ENCODE results near the gene GARIN3. TPM values are rescaled to one million over a fixed set of nuclear protein-coding genes. Genes with fewer than 3 reads are reported as not detected.

GARIN3 gene
- total RNA-seq, 1 experiment from 2014 or later: not detected

- H3K36me3 ChIP-seq (ENCODE audit: control insufficient read depth, insufficient read depth, low read length): no peaks in the 10 kb centered on the region
- intact Hi-C loops (cut with micrococcal nuclease; ENCODE audit: unreplicated experiment) (no loop called here), in situ Hi-C loops (cut with HindIII; ENCODE audit: low pct_unique_long_range_greater_than_20kb, low sequenced_read_pairs) (no loop called here)
- TF ChIP-seq, protein P1, sequence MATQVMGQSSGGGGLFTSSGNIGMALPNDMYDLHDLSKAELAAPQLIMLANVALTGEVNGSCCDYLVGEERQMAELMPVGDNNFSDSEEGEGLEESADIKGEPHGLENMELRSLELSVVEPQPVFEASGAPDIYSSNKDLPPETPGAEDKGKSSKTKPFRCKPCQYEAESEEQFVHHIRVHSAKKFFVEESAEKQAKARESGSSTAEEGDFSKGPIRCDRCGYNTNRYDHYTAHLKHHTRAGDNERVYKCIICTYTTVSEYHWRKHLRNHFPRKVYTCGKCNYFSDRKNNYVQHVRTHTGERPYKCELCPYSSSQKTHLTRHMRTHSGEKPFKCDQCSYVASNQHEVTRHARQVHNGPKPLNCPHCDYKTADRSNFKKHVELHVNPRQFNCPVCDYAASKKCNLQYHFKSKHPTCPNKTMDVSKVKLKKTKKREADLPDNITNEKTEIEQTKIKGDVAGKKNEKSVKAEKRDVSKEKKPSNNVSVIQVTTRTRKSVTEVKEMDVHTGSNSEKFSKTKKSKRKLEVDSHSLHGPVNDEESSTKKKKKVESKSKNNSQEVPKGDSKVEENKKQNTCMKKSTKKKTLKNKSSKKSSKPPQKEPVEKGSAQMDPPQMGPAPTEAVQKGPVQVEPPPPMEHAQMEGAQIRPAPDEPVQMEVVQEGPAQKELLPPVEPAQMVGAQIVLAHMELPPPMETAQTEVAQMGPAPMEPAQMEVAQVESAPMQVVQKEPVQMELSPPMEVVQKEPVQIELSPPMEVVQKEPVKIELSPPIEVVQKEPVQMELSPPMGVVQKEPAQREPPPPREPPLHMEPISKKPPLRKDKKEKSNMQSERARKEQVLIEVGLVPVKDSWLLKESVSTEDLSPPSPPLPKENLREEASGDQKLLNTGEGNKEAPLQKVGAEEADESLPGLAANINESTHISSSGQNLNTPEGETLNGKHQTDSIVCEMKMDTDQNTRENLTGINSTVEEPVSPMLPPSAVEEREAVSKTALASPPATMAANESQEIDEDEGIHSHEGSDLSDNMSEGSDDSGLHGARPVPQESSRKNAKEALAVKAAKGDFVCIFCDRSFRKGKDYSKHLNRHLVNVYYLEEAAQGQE (IDR thresholded peaks at IDR 0.05; ENCODE audit: insufficient read depth in 1 of 2, low read depth in 2 of 2, low read length in 1 of 2): no peak
- no peak for TF ChIP-seq SIN3A (IDR thresholded peaks at IDR 0.05; ENCODE audit: borderline replicate concordance, insufficient read depth, low read depth, low read length)
- TF ChIP-seq, protein P2, sequence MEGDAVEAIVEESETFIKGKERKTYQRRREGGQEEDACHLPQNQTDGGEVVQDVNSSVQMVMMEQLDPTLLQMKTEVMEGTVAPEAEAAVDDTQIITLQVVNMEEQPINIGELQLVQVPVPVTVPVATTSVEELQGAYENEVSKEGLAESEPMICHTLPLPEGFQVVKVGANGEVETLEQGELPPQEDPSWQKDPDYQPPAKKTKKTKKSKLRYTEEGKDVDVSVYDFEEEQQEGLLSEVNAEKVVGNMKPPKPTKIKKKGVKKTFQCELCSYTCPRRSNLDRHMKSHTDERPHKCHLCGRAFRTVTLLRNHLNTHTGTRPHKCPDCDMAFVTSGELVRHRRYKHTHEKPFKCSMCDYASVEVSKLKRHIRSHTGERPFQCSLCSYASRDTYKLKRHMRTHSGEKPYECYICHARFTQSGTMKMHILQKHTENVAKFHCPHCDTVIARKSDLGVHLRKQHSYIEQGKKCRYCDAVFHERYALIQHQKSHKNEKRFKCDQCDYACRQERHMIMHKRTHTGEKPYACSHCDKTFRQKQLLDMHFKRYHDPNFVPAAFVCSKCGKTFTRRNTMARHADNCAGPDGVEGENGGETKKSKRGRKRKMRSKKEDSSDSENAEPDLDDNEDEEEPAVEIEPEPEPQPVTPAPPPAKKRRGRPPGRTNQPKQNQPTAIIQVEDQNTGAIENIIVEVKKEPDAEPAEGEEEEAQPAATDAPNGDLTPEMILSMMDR (IDR thresholded peaks at IDR 0.05): no peak
- TF ChIP-seq TCF7L2 (IDR thresholded peaks at IDR 0.05; ENCODE audit: low read depth, low read length): no peak
- no peak for TF ChIP-seq POLR2AphosphoS5 (IDR thresholded peaks at IDR 0.05; ENCODE audit: low read depth, low read length)
- H3K4me3 ChIP-seq (ENCODE audit: low read depth in 2 of 2, low read length in 2 of 2): no peak overlapping the region
- ATAC-seq (no peak), DNase-seq (ENCODE audit: low read depth, low spot score) (no peak)
- no peak overlapping the region for H3K27ac ChIP-seq (ENCODE audit: low read length)
- H3K4me1 ChIP-seq (ENCODE audit: control insufficient read depth, insufficient read depth, low read length): no peaks in the 10 kb centered on the region
- H3K9me3 ChIP-seq (ENCODE audit: control insufficient read depth, insufficient read depth, low read depth, low read length): no peaks in the 10 kb centered on the region
- no peaks in the 10 kb centered on the region; the same call in none of the 2 replicates for H3K27me3 ChIP-seq (ENCODE audit: control insufficient read depth, insufficient read depth, low read length)
- ChIA-PET POLR2A (interaction anchor here (0.6 kb wide), 1 partner anchor 9 kb away, joined by 3 read pairs; no protein-coding TSS in a partner anchor), CTCF (no interaction called here)
- no TSS peak for BruUV-seq (replicated peaks)
These were observed 15.1 kb downstream of the GARIN3 start for GRCh38 chr5:157150995-157151394.

DNA sequence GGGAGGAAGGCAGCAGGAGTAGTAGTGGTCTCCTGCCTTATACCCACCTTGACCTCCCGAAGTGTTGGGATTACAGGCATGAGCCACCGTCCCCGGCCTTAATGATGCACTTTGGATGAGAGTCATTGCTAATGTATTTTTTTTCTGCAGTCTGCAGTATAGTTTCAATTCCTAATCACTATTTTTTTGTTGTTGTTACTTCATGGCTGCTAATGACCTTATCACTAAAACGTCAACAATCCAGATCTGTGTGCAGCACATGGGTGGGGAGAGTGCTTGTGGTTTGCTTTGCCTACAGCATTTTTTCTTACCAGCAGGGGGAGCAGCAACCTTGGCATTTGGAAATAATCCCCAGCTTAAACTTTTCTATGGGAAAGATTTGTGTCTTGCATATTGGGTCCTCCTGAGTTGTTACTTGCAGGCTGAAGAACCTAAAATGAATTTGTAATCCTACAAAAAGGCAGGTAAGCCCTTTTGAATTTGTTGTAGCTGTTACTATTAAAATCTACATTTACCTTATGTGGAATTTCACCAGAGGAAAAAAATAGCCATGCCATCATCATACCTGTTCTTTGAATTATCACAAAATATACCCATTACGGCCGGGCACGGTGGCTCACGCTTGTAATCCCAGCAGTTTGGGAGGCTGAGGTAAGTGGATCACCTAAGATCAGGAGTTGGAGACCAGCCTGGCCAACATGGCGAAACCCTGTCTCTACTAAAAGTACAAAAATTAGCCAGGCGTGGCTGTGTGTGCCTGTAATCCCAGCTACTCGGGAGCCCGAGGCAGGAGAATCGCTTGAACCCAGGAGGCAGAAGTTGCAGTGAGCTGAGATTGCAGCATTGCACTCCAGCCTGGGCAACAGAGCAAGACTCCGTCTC lies 17.1 kb downstream of the GARIN3 start:
- TF ChIP-seq POLR2AphosphoS5 (IDR thresholded peaks at IDR 0.05; ENCODE audit: low read depth, low read length): no peak
- TF ChIP-seq, protein P2 (IDR thresholded peaks at IDR 0.05): peak; percentile 91
- H3K36me3 ChIP-seq (ENCODE audit: control insufficient read depth, insufficient read depth, low read length): no peaks in the 10 kb centered on the region
- DNase-seq (ENCODE audit: low read depth, low spot score) (peak; percentile 65), ATAC-seq (peak; percentile 93)
- no peak overlapping the region for H3K4me3 ChIP-seq (ENCODE audit: low read depth in 2 of 2, low read length in 2 of 2)
- no TSS peak for BruUV-seq (replicated peaks)
- intact Hi-C loops (cut with micrococcal nuclease; ENCODE audit: unreplicated experiment): loop anchor here (1.0 to 10.0 kb wide), 4 partner anchors 116 to 596 kb away; partner anchors contain the start of gene LSM11
- no peaks in the 10 kb centered on the region for H3K9me3 ChIP-seq (ENCODE audit: control insufficient read depth, insufficient read depth, low read depth, low read length)
- no peak overlapping the region for H3K27ac ChIP-seq (ENCODE audit: low read length)
- no peaks in the 10 kb centered on the region for H3K4me1 ChIP-seq (ENCODE audit: control insufficient read depth, insufficient read depth, low read length)
- CTCF ChIA-PET: interaction anchor here (0.5 to 1.4 kb wide), 5 partner anchors 8 to 466 kb away, joined by 3 to 5 read pairs (median 4); no protein-coding TSS in a partner anchor
- in situ Hi-C loops (cut with HindIII; ENCODE audit: low pct_unique_long_range_greater_than_20kb, low sequenced_read_pairs): no loop called here
- no peaks in the 10 kb centered on the region; the same call in none of the 2 replicates for H3K27me3 ChIP-seq (ENCODE audit: control insufficient read depth, insufficient read depth, low read length)
- POLR2A ChIA-PET: interaction anchor here (0.6 to 0.7 kb wide), 3 partner anchors 85 to 420 kb away, joined by 4 to 7 read pairs (median 5); no protein-coding TSS in a partner anchor
